HepG2 (cell line): ENCODE data around the gene WNT9A. TPM values are rescaled to one million over a fixed set of nuclear protein-coding genes. Genes with fewer than 3 reads are reported as not detected.
A peak's percentile ranks its signal among the peaks of the same experiment; 100 is the strongest.

ENCODE experiments used
- ATAC-seq: fragments of 200-7000 bp; cut with Tn5 transposase; 3 replicates; pipeline ENCODE4 v1.9.1; 2020; ENCODE audit warnings: mild to moderate bottlenecking, moderate library complexity
- BruUV-seq: library from RNA; stranded (reverse); fragments of 400-500 nt; replicated peaks from 2 replicates; lab custom pipeline; 2021; lab: Mats Ljungman, UMichigan
- CTCF ChIA-PET: fragments of 300-600 bp; formaldehyde crosslinking; extraction: SDS; loops from one replicate; lab custom pipeline; 2021; ENCODE audit warnings: low total read pairs, inconsistent platforms, low intra/inter-chr PET ratio; lab: Yijun Ruan, JAX
- POLR2A ChIA-PET: fragments of 350-600 bp; sonication (Branson Sonifier 250); formaldehyde crosslinking; loops from one replicate; lab custom pipeline; 2020; ENCODE audit warnings: antibody characterized with exemption, inconsistent platforms; lab: Yijun Ruan, JAX
- DNase-seq: peaks from one replicate; pipeline ENCODE4 v3.0.0-alpha.2; 2015; ENCODE audit warnings: low spot score
- FAIRE-seq: peaks from 3 replicates; lab custom pipeline; 2011; peaks lifted over from hg19 to GRCh38; lab: Jason Lieb, UNC
- H2AFZ ChIP-seq: one replicate; pipeline ENCODE4 v1.6.1; 2011; ENCODE audit warnings: low read length, inconsistent platforms
- H3K27ac ChIP-seq: fragments of 300-600 bp; 3 replicates; pipeline ENCODE4 v1.8.0; 2011; ENCODE audit warnings: mixed run types, mild to moderate bottlenecking, mixed read lengths, low read length, inconsistent platforms; ENCODE audit not compliant: insufficient read depth; ENCODE audit errors: extremely low read length
- H3K27me3 ChIP-seq, 2 experiments: fragments of 200-600 bp in 1 of 2; 2 replicates in 1 of 2; 3 replicates in 1 of 2; pipeline versions ENCODE4 v1.6.0 to v1.8.0; 2011; ENCODE audit warnings: low read length in 2 of 2, mild to moderate bottlenecking in 2 of 2, moderate library complexity in 2 of 2, inconsistent platforms in 1 of 2; ENCODE audit not compliant: insufficient read depth in 2 of 2, control insufficient read depth in 1 of 2
- H3K36me3 ChIP-seq, 2 experiments: fragments of 200-600 bp in 1 of 2; replicated peaks in 1 of 2; 2 replicates in 1 of 2; 3 replicates in 1 of 2; pipeline versions ENCODE4 v1.5.1 to v1.8.0; 2011; ENCODE audit warnings: low read length in 2 of 2, inconsistent platforms in 1 of 2; ENCODE audit not compliant: insufficient read depth in 2 of 2, control insufficient read depth in 1 of 2
- H3K4me1 ChIP-seq: 2 replicates; pipeline ENCODE4 v1.5.1; 2012; ENCODE audit warnings: low read length, inconsistent platforms; ENCODE audit not compliant: insufficient read depth
- H3K4me2 ChIP-seq: 2 replicates; pipeline ENCODE4 v1.6.0; 2011; ENCODE audit warnings: low read depth, low read length, inconsistent platforms
- H3K4me3 ChIP-seq, 3 experiments: fragments of 200-600 bp in 1 of 3; sonication (generic), shearing (Covaris generic) in 1 of 3; replicated peaks in 1 of 3; 2 replicates each; pipeline ENCODE4 v1.5.1; 2011 to 2016; ENCODE audit warnings: low read length in 3 of 3, inconsistent platforms in 2 of 3, low read depth in 2 of 3, mild to moderate bottlenecking in 2 of 3, control low read depth in 1 of 3, mixed read lengths in 1 of 3; ENCODE audit not compliant: insufficient read depth in 1 of 3
- H3K79me2 ChIP-seq: one replicate; pipeline ENCODE4 v1.6.1; 2011; ENCODE audit warnings: low read length, inconsistent platforms; ENCODE audit not compliant: insufficient read depth
- H3K9ac ChIP-seq: 2 replicates; pipeline ENCODE4 v1.6.0; 2011; ENCODE audit warnings: mild to moderate bottlenecking, low read depth, low read length, inconsistent platforms; ENCODE audit not compliant: insufficient read depth
- H3K9me3 ChIP-seq: 2 replicates; pipeline ENCODE4 v1.5.1; 2012; ENCODE audit warnings: mild to moderate bottlenecking, low read length
- H4K20me1 ChIP-seq: 2 replicates; pipeline ENCODE4 v1.6.0; 2011; ENCODE audit warnings: inconsistent platforms, mild to moderate bottlenecking, low read length, moderate library complexity; ENCODE audit not compliant: insufficient read depth
- EZH2 ChIP-seq: conservative IDR thresholded peaks from 2 replicates; pipeline ENCODE4 v1.6.1; 2012; ENCODE audit warnings: mild to moderate bottlenecking, low read depth, low read length, moderate library complexity
- LCORL ChIP-seq, 2 experiments: fragments of 450-650 bp in 1 of 2; sonication (generic) in 1 of 2; formaldehyde crosslinking in 1 of 2; IDR thresholded peaks; 2 replicates each; pipeline versions ENCODE4 v1.5.0 to v1.6.1; 2017 to 2020; ENCODE audit warnings: antibody characterized with exemption in 1 of 2, missing genetic modification reagents in 1 of 2
- SNAI1 ChIP-seq: sonication (generic); formaldehyde crosslinking; IDR thresholded peaks from 2 replicates; pipeline ENCODE4 v1.5.0; 2020; ENCODE audit warnings: mild to moderate bottlenecking, missing genetic modification reagents, borderline replicate concordance
- ZNF263 ChIP-seq: sonication (generic); formaldehyde crosslinking; IDR thresholded peaks from 2 replicates; pipeline ENCODE4 v1.4.0; 2020; ENCODE audit warnings: missing genetic modification reagents
- WGBS: methylation state at CpG from one replicate; pipeline ENCODE4 v1.1.6; 2017; ENCODE audit warnings: low lambda C conversion rate; 5-methylcytosine and 5-hydroxymethylcytosine counted together
- in situ Hi-C: cut with HindIII; loops from 2 replicates; pipeline ENCODE4 v1.10.0; 2017; ENCODE audit warnings: low pct_unique_long_range_greater_than_20kb; ENCODE audit not compliant: extremely low pct_ligation_motif_present
- intact Hi-C: fragments of 100-400 bp; cut with micrococcal nuclease; formaldehyde crosslinking; loops from one replicate; pipeline ENCODE4 v1.10.0; 2022; ENCODE audit not compliant: unreplicated experiment
- polyA plus RNA-seq, 8 experiments: library from polyadenylated mRNA; depleted of rRNA in 3 of 8; stranded (reverse) in 7 of 8; unstranded in 1 of 8; fragments of >200 nt; fragmentation: Illumina TruSeq in 4 of 8; extraction: Trizol in 4 of 8; gene quantifications; 2 replicates each; pipeline versions ENCODE4 v1.2.1 to v1.2.3, GENCODE V29; 2011 to 2016; ENCODE audit warnings: low read depth in 4 of 8, missing spikeins in 1 of 8, mixed read lengths in 1 of 8; ENCODE audit not compliant: insufficient read depth in 1 of 8
- total RNA-seq, 5 experiments: library from RNA; depleted of rRNA; stranded (reverse); fragments of >200 nt; fragmentation: Illumina TruSeq; extraction: Trizol; gene quantifications; 2 replicates each; pipeline ENCODE4 v1.2.3, GENCODE V29; 2016; ENCODE audit warnings: low read depth in 1 of 5
- TF ChIP-seq, protein P1 (sequence below): sonication (generic); formaldehyde crosslinking; IDR thresholded peaks from 2 replicates; pipeline ENCODE4 v1.5.1; 2020; ENCODE audit warnings: missing genetic modification reagents, mild to moderate bottlenecking, borderline replicate concordance

WNT9A gene
- total and polyA plus RNA-seq, 2 of the 13 experiments (the other 11 are each of a cell fraction or from before 2014, with no cell fraction given), result 0.04 TPM; not detected in 1

DNA sequence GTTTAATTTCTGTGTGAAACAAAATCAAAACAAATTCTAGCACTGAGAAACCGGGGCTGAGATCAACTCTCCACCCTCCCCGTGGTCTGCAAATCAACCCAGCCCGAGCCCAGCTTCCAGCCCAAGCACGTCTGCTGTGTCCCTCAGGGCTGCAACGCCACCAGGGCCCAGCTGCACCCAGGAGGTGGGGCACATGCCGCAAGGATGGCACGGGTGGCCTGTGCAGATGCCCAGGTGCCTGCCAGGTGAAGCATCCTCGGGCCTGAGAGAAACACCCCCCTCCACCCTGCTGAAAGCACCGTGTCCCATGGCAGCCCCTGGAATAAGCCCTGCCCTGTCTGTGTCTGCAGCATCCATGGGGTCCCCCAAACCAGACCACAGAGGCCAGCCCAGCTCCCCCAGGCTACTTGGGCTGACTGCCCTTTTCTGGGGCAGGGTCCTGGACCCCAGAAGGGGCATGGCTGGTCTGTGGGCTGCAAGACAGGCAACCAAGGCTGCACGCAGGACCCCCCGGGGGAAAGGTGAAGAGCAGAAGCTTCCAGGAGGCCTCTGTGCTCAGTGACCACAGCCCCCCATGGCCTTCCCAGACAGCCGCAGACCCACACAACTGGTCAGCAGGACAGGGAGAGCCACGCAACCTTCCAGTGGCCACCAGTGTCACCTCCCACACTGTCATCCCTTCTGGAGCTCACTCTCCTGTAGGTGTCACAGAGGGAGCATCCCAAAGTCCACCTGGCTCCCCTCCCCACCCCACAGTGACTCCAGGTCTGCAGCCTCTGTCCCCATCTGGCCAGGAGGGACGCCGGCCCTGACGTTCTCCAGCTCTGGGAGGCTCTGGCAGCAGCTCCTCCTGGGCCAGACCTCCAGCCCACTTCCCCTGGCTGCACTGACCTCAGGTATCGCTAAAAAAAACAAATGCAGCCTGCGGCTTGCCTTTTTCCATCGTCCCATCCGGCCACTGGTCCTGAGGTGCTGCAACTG lies 7.7 kb downstream of the WNT9A start:
- intact Hi-C loops, result no loop called here
- ChIA-PET POLR2A (no interaction called here), CTCF (no interaction called here)
- Histone ChIP-seq H3K27me3 (peaks cover 11 to 89% of the 10 kb centered on the region in 2 experiments; a peak in 4 of 5 replicates), H3K4me1 (no peaks in the 10 kb centered on the region), H2AFZ (no peak overlapping the region), H3K27ac (no peak overlapping the region), H3K36me3 (no peaks in the 10 kb centered on the region), H3K9ac (no peak overlapping the region), H3K4me3 (no peak overlapping the region), H3K79me2 (no peaks in the 10 kb centered on the region), H3K9me3 (no peaks in the 10 kb centered on the region), H4K20me1 (no peaks in the 10 kb centered on the region), H3K4me2 (no peak overlapping the region)
- 23% methylated on average over 8 of the region's 20 CpGs for WGBS
- in situ Hi-C loops, result no loop called here
- no peak for DNase-seq
- BruUV-seq, result no TSS peak
- ATAC-seq, result no peak
- TF ChIP-seq EZH2 (0 out of 2 replicates have a peak, but pooled peaks have one; percentile 48), SNAI1 (CRISPR knock-in tag) (no peak), LCORL (IDR thresholded peaks at IDR 0.05) (no peak), LCORL (CRISPR knock-in tag; IDR thresholded peaks at IDR 0.05) (no peak)
- no peak for FAIRE-seq

DNA sequence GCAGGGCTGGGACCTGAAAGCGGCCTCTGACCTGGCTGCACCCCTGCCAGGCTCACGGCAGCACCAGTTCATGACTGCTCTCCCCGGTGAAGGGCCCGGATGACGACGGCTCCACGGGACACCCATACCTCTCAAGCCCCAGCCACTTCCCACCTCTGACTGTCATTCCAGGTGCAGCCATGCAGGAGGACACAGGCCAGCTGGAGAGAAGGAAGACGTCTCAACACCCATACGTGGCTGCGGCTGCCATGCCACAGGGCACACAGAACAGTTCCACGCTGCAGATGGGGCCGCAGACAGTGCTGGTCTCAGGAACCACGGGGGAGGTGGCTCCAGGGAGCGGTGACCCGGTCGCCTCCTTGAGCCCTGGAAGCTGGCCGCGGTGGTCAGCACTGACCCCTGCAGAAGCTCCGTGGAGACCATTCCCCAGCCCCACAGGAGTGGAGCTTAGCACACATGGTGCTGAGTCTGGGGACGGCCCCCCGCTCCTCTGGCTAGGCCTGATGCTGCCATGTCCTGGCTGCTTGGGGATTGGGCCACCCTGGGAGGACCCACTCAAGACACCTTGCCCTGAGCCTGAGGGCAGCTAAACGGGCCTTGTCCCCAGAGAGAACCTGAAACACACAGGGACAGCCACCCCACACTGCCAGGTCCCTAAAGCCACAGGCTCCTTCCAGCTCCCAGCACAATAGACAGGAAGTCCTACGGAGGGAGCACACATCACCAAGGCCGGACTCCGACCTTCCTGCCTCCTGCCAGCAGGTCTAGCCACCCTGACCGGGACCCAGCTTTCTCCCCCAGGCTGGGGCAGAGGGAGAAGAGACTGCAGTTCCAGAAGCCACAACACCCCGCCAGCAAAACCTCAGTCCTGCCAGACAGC lies 8.6 kb downstream of the WNT9A start:
- no TSS peak for BruUV-seq
- in situ Hi-C loops (no loop called here), intact Hi-C loops (no loop called here)
- Histone ChIP-seq H3K27ac (no peak overlapping the region), H4K20me1 (no peaks in the 10 kb centered on the region), H3K79me2 (no peaks in the 10 kb centered on the region), H2AFZ (no peak overlapping the region), H3K9me3 (no peaks in the 10 kb centered on the region), H3K4me3 (no peak overlapping the region), H3K9ac (no peak overlapping the region), H3K27me3 (peaks cover 11 to 80% of the 10 kb centered on the region in 2 experiments; a peak in 4 of 5 replicates), H3K4me1 (no peaks in the 10 kb centered on the region)
- ATAC-seq, result peak; percentile 22
- CTCF ChIA-PET, result no interaction called here
- 0% methylated on average over 1 of the region's 27 CpGs for WGBS
- POLR2A ChIA-PET, result no interaction called here
- no peak for DNase-seq
- TF ChIP-seq ZNF263, result 0 out of 2 replicates have a peak, but pooled peaks have one; percentile 46
- TF ChIP-seq, protein P1, sequence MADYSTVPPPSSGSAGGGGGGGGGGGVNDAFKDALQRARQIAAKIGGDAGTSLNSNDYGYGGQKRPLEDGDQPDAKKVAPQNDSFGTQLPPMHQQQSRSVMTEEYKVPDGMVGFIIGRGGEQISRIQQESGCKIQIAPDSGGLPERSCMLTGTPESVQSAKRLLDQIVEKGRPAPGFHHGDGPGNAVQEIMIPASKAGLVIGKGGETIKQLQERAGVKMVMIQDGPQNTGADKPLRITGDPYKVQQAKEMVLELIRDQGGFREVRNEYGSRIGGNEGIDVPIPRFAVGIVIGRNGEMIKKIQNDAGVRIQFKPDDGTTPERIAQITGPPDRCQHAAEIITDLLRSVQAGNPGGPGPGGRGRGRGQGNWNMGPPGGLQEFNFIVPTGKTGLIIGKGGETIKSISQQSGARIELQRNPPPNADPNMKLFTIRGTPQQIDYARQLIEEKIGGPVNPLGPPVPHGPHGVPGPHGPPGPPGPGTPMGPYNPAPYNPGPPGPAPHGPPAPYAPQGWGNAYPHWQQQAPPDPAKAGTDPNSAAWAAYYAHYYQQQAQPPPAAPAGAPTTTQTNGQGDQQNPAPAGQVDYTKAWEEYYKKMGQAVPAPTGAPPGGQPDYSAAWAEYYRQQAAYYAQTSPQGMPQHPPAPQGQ, result no peak
- TF ChIP-seq, all 625 proteins: peak for 1
- no peak overlapping the region for H3K4me2 ChIP-seq
- no peak for FAIRE-seq
- H3K36me3 ChIP-seq, result no peaks in the 10 kb centered on the region
